Regular cardiac myocyte (primary cell): ENCODE results near the gene RAD54L. TPM values are rescaled to one million over a fixed set of nuclear protein-coding genes. Genes with fewer than 3 reads are reported as not detected.

Experiments used
- total RNA-seq: library from RNA; depleted of rRNA; stranded (reverse); fragments of >200 nt; gene quantifications from 2 replicates; pipeline ENCODE4 v1.2.3, GENCODE V29; 2014

Gene RAD54L
- 1.4 and 5.6 TPM in 2 replicates for total RNA-seq

GRCh38 chr1:46247436-46248121 lies at the start of gene RAD54L:
TSS of gene RAD54L (plus strand) at chr1:46247763. CDS start at chr1:46248406, 643 bp downstream.

GRCh38 chr1:46197964-46198811 lies 49.4 kb upstream of the RAD54L start, which contains the start of gene POMGNT1:
TSS of gene POMGNT1 (minus strand) at chr1:46198434. CDS start at chr1:46197821, 613 bp downstream.

GRCh38 chr1:46303038-46303871 lies 55.7 kb downstream of the RAD54L start, which contains the start of the genes LRRC41 and UQCRH:
TSS of gene LRRC41 (minus strand) at chr1:46303616. CDS start at chr1:46303322, 294 bp downstream.
TSS of gene UQCRH (plus strand) at chr1:46303698. CDS start at chr1:46303767, 69 bp downstream.

Other genes with a start within 250 kb of the RAD54L start
- gene PIK3R3, start 115.1 kb upstream of the RAD54L start, total RNA-seq, result 4.5 and 5.0 TPM in 2 replicates
- gene TSPAN1, start 72.7 kb upstream of the RAD54L start, total RNA-seq, result 0.56 and 0.58 TPM in 2 replicates
- not detected in 2 replicates for gene P3R3URF, start 71.3 kb upstream of the RAD54L start, total RNA-seq
- 48.5 and 80.7 TPM in 2 replicates for gene POMGNT1, start 49.3 kb upstream of the RAD54L start, total RNA-seq
- 3.3 and 3.9 TPM in 2 replicates for gene LURAP1, start 44.4 kb upstream of the RAD54L start, total RNA-seq
- 89.5 and 103 TPM in 2 replicates for gene LRRC41, start 55.9 kb downstream of the RAD54L start, total RNA-seq
- 491 and 703 TPM in 2 replicates for gene UQCRH, start 55.9 kb downstream of the RAD54L start, total RNA-seq
- gene NSUN4, start 93.0 kb downstream of the RAD54L start, total RNA-seq, result 12.4 and 19.2 TPM in 2 replicates
- gene FAAH, start 146.6 kb downstream of the RAD54L start, total RNA-seq, result 2.0 and 3.5 TPM in 2 replicates
- gene DMBX1, start 242.1 kb downstream of the RAD54L start, total RNA-seq, result not detected in 2 replicates